22Rv1 (cell line): ENCODE results near the gene PCDHGA2.
A peak's percentile ranks its signal among the peaks of the same experiment; 100 is the strongest.

Experiments used
- ZFX ChIP-seq: fragments of 450-650 bp; IDR thresholded peaks from 2 replicates; pipeline ENCODE4 v1.6.1; 2017; ENCODE audit warnings: antibody characterized with exemption, borderline replicate concordance
- TF ChIP-seq, protein P1 (sequence below): fragments of 450-650 bp; IDR thresholded peaks from 2 replicates; pipeline ENCODE4 v1.5.1; 2017; ENCODE audit warnings: mild to moderate bottlenecking

DNA sequence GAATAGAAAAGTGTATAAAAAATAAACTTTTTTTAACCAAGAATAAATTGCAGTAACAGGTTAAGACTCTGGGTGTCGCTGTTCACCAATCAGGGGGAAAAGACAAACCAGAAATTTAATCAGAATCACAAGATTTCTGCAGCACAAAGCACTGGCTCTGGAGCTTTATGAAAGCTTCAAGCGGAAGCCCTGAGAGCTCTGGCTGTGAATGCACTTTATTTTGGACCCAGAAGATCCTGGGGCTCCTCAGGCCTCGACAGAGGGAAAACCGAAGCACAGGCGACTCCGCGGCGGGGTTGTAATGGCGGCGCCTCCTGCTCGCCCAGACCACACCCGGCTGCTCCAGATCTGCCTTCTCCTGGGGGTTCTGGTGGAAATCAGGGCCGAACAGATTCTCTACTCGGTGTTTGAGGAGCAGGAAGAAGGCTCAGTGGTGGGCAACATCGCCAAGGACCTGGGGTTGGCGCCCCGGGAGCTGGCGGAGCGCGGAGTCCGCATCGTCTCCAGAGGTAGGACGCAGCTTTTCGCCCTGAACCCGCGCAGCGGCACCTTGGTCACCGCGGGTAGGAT, 16.4 kb downstream of the PCDHGA2 start, which contains the start of gene PCDHGA4:
- TF ChIP-seq, protein P1, sequence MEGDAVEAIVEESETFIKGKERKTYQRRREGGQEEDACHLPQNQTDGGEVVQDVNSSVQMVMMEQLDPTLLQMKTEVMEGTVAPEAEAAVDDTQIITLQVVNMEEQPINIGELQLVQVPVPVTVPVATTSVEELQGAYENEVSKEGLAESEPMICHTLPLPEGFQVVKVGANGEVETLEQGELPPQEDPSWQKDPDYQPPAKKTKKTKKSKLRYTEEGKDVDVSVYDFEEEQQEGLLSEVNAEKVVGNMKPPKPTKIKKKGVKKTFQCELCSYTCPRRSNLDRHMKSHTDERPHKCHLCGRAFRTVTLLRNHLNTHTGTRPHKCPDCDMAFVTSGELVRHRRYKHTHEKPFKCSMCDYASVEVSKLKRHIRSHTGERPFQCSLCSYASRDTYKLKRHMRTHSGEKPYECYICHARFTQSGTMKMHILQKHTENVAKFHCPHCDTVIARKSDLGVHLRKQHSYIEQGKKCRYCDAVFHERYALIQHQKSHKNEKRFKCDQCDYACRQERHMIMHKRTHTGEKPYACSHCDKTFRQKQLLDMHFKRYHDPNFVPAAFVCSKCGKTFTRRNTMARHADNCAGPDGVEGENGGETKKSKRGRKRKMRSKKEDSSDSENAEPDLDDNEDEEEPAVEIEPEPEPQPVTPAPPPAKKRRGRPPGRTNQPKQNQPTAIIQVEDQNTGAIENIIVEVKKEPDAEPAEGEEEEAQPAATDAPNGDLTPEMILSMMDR: peak; percentile 45
- TF ChIP-seq ZFX: no peak
